ENCODE measurements around the gene RPS2. TPM values are rescaled to one million over a fixed set of nuclear protein-coding genes. Genes with fewer than 3 reads are reported as not detected.

The RPS2 gene
- total RNA-seq, 2 donors from 2014 or later, result 2,046 to 2,467 TPM

DNA sequence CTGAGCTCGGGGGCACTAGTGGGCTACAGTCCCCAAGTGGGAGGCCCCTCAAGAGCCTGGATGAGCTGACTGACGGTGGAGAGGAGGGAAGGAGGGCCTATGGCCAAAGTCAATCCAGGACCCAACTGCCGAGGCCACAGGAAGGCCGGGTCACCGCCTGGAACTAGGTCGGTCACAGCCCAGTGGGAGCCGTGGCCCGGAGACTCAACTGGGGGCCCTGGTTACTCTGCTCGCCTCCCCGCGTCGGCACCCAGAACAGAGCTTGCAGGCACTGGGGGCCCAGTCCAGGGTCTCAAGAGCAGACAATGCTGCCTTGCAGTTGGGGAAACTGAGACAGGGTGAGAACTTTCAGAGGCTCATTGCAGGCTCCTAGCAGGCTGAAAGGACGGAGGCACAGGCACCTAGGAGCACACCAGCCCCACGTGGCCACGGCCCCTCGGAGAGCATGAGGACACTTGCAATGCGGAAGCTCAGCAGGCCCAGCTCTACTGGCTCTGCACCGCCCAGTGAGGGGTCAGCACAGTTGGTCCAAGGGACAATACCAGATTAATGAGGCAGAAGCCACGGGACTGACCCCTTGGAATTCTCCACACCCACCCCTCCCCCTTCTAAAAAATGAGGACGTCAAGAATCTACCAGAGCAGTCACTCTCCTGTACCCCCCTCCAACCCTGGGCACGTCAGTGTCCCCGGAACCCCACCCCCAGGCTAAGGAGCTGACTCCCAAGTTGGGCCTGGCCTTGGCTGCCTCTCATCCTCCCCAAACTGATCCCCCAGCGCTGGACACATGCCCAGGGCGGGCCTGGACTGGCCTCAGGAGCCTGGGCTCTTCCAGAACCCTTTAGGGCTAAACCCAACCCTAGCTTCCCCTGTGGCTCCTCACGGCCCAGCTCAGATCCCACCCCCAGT, 48.6 kb downstream of the RPS2 start:
- no peak for TF ChIP-seq POLR2AphosphoS5 (IDR thresholded peaks at IDR 0.05)
- TF ChIP-seq POLR2A (IDR thresholded peaks at IDR 0.05), result no peak
- no peak for TF ChIP-seq CTCF (IDR thresholded peaks at IDR 0.05)
- intact Hi-C loops (cut with DNase I), result no loop called here
- H3K36me3 ChIP-seq, result no peaks in the 10 kb centered on the region
- H3K4me1 ChIP-seq (replicated peaks), result no peaks in the 10 kb centered on the region
- 71% methylated on average over 25 of the region's 25 CpGs for WGBS
- H3K9me3 ChIP-seq, result no peaks in the 10 kb centered on the region
- DNase-seq (ENCODE audit: low spot score), result no peak
- H3K27me3 ChIP-seq (replicated peaks; ENCODE audit: insufficient read depth), result peaks cover 35% of the 10 kb centered on the region
- no peak overlapping the region for H3K4me3 ChIP-seq
- no peak overlapping the region for H3K27ac ChIP-seq

- TF ChIP-seq POLR2AphosphoS5 (IDR thresholded peaks at IDR 0.05) (no peak), CTCF (IDR thresholded peaks at IDR 0.05) (no peak), POLR2A (IDR thresholded peaks at IDR 0.05) (no peak)
- no peak overlapping the region for H3K27ac ChIP-seq
- no peaks in the 10 kb centered on the region for H3K9me3 ChIP-seq
- 49% methylated on average over 8 of the region's 8 CpGs for WGBS
- no peak overlapping the region for H3K4me3 ChIP-seq
- intact Hi-C loops (cut with DNase I), result no loop called here
- H3K4me1 ChIP-seq (replicated peaks), result no peaks in the 10 kb centered on the region
- no peak for DNase-seq (ENCODE audit: low spot score)
- H3K27me3 ChIP-seq (replicated peaks; ENCODE audit: insufficient read depth), result peaks cover 26% of the 10 kb centered on the region
- H3K36me3 ChIP-seq, result no peaks in the 10 kb centered on the region
These were observed 49.6 kb downstream of the RPS2 start for GRCh38 chr16:1914988-1915387.

- intact Hi-C loops (cut with DNase I), result no loop called here
- Histone ChIP-seq H3K4me1 (replicated peaks) (no peaks in the 10 kb centered on the region), H3K27ac (no peak overlapping the region), H3K4me3 (no peak overlapping the region), H3K36me3 (no peaks in the 10 kb centered on the region), H3K9me3 (no peaks in the 10 kb centered on the region), H3K27me3 (replicated peaks; ENCODE audit: insufficient read depth) (peaks cover 18% of the 10 kb centered on the region)
- TF ChIP-seq CTCF (IDR thresholded peaks at IDR 0.05) (no peak), POLR2A (IDR thresholded peaks at IDR 0.05) (no peak), POLR2AphosphoS5 (IDR thresholded peaks at IDR 0.05) (no peak)
- WGBS, result 65% methylated on average over 13 of the region's 15 CpGs
- no peak for DNase-seq (ENCODE audit: low spot score)
These were observed 50.5 kb downstream of the RPS2 start for GRCh38 chr16:1914084-1914608.

GRCh38 chr16:1913327-1914083, 51.1 kb downstream of the RPS2 start:
- no peak overlapping the region for H3K27ac ChIP-seq
- TF ChIP-seq POLR2AphosphoS5 (IDR thresholded peaks at IDR 0.05), result no peak
- no peak for TF ChIP-seq POLR2A (IDR thresholded peaks at IDR 0.05)
- TF ChIP-seq CTCF (IDR thresholded peaks at IDR 0.05), result no peak
- WGBS, result 35% methylated on average over 20 of the region's 21 CpGs
- no peaks in the 10 kb centered on the region for H3K36me3 ChIP-seq
- no peaks in the 10 kb centered on the region for H3K4me1 ChIP-seq (replicated peaks)
- no peaks in the 10 kb centered on the region for H3K9me3 ChIP-seq
- H3K27me3 ChIP-seq (replicated peaks; ENCODE audit: insufficient read depth), result peaks cover 15% of the 10 kb centered on the region
- no peak overlapping the region for H3K4me3 ChIP-seq
- intact Hi-C loops (cut with DNase I), result no loop called here
- peak; percentile 28 for DNase-seq (ENCODE audit: low spot score)
